Esophagus muscularis mucosa (tissue), 4 donors: Measurements from ENCODE around the gene TRMU. TPM values are rescaled to one million over a fixed set of nuclear protein-coding genes. Genes with fewer than 3 reads are reported as not detected.

Experiments
- DNase-seq: peaks from one replicate; pipeline ENCODE4 v3.0.0-alpha.2; 2017; ENCODE audit errors: extremely low spot score
- H3K27ac ChIP-seq, 4 donors: fragments of 200-600 bp; sonication (generic); replicated peaks in 1 of 4; 1 replicate in 3 of 4; 2 replicates in 1 of 4; pipeline ENCODE4 v1.5.1; 2016 to 2019; ENCODE audit warnings: mild to moderate bottlenecking in 1 of 4
- H3K27me3 ChIP-seq, 4 donors: fragments of 200-600 bp; sonication (generic); one replicate each; pipeline versions ENCODE4 v1.5.1 to v1.6.0; 2016 to 2019
- H3K36me3 ChIP-seq, 4 donors: fragments of 200-600 bp; sonication (generic); one replicate each; pipeline ENCODE4 v1.5.1; 2016 to 2019
- H3K4me1 ChIP-seq, 4 donors: fragments of 200-600 bp; sonication (generic); one replicate each; pipeline ENCODE4 v1.5.1; 2016 to 2019
- H3K4me3 ChIP-seq, 4 donors: fragments of 200-600 bp; sonication (generic); 1 replicate in 2 of 4; 2 replicates in 2 of 4; pipeline ENCODE4 v1.5.1; 2016 to 2019; ENCODE audit warnings: mild to moderate bottlenecking in 4 of 4, moderate library complexity in 1 of 4
- H3K9me3 ChIP-seq, 4 donors: fragments of 200-600 bp; sonication (generic); 1 replicate in 3 of 4; 2 replicates in 1 of 4; pipeline ENCODE4 v1.5.1; 2016 to 2019
- EP300 ChIP-seq: sonication (generic); formaldehyde crosslinking; IDR thresholded peaks from one replicate; pipeline ENCODE4 v1.6.1; 2017; ENCODE audit warnings: antibody characterized with exemption
- POLR2A ChIP-seq: fragments of 450-650 bp; IDR thresholded peaks from one replicate; pipeline ENCODE4 v1.6.1; 2017; ENCODE audit warnings: antibody characterized with exemption, moderate library complexity, mild to moderate bottlenecking, low read depth
- POLR2AphosphoS5 ChIP-seq, 2 donors: sonication (generic); formaldehyde crosslinking; IDR thresholded peaks; one replicate each; pipeline ENCODE4 v1.6.1; 2017; ENCODE audit warnings: antibody characterized with exemption in 2 of 2
- whole genome bisulfite sequencing: methylation state at CpG from one replicate; pipeline ENCODE4 v1.1.5; 2018; 5-methylcytosine and 5-hydroxymethylcytosine counted together
- intact Hi-C: fragments of 100-400 bp; cut with DNase I; formaldehyde crosslinking; loops from one replicate; pipeline ENCODE4 v1.15.1; 2023
- total RNA-seq, 4 donors: library from RNA; depleted of rRNA; stranded (reverse); fragments of >200 nt; gene quantifications; one replicate each; pipeline versions ENCODE4 v1.1.0 to v1.2.1, GENCODE V29; 2016
- TF ChIP-seq, protein P1 (sequence below), 3 experiments: fragments of 200-600 bp in 2 of 3; fragments of 450-650 bp in 1 of 3; sonication (generic) in 2 of 3; IDR thresholded peaks; one replicate each; pipeline ENCODE4 v1.5.1; 2017 to 2019; ENCODE audit warnings: antibody characterized with exemption in 3 of 3, mild to moderate bottlenecking in 2 of 3, moderate library complexity in 1 of 3

TRMU gene
- total RNA-seq, 4 donors from 2014 or later, result 18.1 to 23.6 (median 20.6) TPM

DNA sequence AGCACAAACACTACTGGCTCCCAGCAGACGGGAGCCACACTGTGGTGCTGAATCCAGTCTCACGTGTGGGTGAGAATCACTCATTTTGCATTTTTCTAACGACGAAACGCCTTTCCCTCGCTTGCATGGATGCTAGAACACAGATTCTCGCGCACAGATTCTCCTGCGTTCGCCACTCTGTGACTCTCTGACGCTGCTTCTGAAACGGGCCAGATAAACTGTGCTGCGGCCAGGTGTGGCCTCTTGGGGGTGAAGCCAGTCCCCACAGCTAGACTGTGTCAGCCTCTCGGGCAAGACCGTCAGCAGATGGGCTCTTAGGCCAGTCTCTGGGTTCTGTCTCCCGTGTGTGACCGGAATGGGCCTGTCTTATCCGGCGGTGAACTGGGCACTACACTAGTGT is 44.6 kb downstream of the TRMU start:
- Histone ChIP-seq H3K27me3 (no peaks in the 10 kb centered on the region), H3K27ac (no peak overlapping the region), H3K4me3 (no peak overlapping the region), H3K9me3 (peaks cover 0 to 12% (median 10%) of the 10 kb centered on the region in 4 donors), H3K36me3 (no peaks in the 10 kb centered on the region), H3K4me1 (peaks cover 0 to 6% (median 0%) of the 10 kb centered on the region in 4 donors)
- DNase-seq, result no peak
- 90% methylated on average over 16 of the region's 19 CpGs for WGBS
- intact Hi-C loops, result no loop called here
- no peak for TF ChIP-seq EP300
- no peak for TF ChIP-seq POLR2AphosphoS5 (IDR thresholded peaks at IDR 0.05)
- TF ChIP-seq, protein P1, sequence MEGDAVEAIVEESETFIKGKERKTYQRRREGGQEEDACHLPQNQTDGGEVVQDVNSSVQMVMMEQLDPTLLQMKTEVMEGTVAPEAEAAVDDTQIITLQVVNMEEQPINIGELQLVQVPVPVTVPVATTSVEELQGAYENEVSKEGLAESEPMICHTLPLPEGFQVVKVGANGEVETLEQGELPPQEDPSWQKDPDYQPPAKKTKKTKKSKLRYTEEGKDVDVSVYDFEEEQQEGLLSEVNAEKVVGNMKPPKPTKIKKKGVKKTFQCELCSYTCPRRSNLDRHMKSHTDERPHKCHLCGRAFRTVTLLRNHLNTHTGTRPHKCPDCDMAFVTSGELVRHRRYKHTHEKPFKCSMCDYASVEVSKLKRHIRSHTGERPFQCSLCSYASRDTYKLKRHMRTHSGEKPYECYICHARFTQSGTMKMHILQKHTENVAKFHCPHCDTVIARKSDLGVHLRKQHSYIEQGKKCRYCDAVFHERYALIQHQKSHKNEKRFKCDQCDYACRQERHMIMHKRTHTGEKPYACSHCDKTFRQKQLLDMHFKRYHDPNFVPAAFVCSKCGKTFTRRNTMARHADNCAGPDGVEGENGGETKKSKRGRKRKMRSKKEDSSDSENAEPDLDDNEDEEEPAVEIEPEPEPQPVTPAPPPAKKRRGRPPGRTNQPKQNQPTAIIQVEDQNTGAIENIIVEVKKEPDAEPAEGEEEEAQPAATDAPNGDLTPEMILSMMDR (IDR thresholded peaks at IDR 0.05), result no peak
- no peak for TF ChIP-seq POLR2A

DNA sequence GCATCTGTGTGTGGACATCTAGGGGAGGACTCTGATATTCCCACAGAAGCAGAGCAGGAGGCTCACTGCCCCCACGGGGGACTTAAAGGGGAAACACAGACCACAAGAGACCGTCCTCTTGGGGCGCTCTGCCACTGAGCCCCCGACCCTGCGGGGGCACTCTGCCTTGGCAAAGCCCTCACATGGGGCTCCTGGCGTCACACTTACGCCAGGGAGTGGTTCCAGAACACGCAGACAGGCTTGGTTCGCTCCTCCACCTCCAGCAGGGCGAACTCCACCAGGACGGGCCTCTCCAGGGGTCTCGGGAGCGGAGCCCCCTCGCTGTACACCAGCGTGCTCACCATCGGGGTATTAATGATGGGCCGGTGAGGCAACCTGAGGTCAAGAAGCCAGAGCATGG is 45.1 kb downstream of the TRMU start:
- Histone ChIP-seq H3K36me3 (no peaks in the 10 kb centered on the region), H3K4me3 (no peak overlapping the region), H3K27ac (no peak overlapping the region), H3K27me3 (no peaks in the 10 kb centered on the region), H3K9me3 (peaks cover 0 to 12% (median 9%) of the 10 kb centered on the region in 4 donors), H3K4me1 (peaks cover 0 to 6% (median 0%) of the 10 kb centered on the region in 4 donors)
- 92% methylated on average over 16 of the region's 17 CpGs for whole genome bisulfite sequencing
- intact Hi-C loops, result no loop called here
- no peak for DNase-seq
- TF ChIP-seq POLR2AphosphoS5 (IDR thresholded peaks at IDR 0.05) (no peak), EP300 (no peak), POLR2A (no peak)
- TF ChIP-seq, protein P1 (IDR thresholded peaks at IDR 0.05), result no peak

DNA sequence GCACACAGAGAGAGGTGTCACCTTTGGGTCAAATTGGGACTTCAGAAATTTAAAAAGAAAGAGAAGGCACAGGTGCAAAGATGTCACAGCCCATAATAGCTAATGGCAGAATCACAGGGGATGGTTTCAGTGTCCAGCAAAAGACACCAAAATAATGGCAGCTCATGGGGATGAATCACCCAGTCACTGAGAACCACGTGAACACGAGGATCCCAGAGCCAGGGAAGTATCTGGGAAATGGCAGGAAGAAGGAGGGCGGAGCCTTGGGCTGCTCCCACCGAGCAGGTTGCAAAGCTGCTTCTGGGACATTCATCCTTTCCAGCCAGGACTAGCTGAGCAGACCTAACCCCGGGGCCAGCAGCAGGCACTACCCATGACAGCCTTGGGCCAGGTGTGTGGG is 45.6 kb downstream of the TRMU start:
- no peak for TF ChIP-seq POLR2AphosphoS5 (IDR thresholded peaks at IDR 0.05)
- no peak for TF ChIP-seq EP300
- TF ChIP-seq POLR2A, result no peak
- 51% methylated on average over 5 of the region's 5 CpGs for WGBS
- intact Hi-C loops, result no loop called here
- no peak overlapping the region for H3K27ac ChIP-seq
- no peaks in the 10 kb centered on the region for H3K36me3 ChIP-seq
- H3K9me3 ChIP-seq, result peaks cover 0 to 8% (median 4%) of the 10 kb centered on the region in 4 donors
- no peak for DNase-seq
- H3K4me3 ChIP-seq, result no peak overlapping the region
- peaks cover 0 to 6% (median 0%) of the 10 kb centered on the region in 4 donors for H3K4me1 ChIP-seq
- H3K27me3 ChIP-seq, result no peaks in the 10 kb centered on the region

DNA sequence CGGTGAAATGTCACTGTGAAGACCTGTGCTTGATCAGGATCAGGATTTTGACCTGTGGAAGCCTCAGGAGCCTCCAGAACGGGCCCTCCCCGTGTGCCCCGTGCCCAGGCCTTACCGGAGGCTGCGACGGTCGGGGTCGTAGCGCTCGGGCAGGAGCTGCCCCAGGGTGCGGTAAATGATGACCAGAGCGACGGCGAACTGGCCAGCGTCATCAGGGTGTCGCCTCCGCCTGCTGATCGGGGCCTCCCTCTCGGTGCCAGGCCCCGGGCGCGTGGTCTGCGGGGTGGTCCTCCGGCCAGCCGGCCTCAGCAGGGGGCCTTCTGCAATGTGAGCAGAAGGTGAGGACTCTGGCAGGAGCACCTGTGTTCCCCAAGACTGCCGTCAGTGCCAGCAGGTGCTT is 46.2 kb downstream of the TRMU start:
- H3K4me3 ChIP-seq, result no peak overlapping the region
- 80% methylated on average over 2 of the region's 27 CpGs for WGBS
- H3K9me3 ChIP-seq, result peaks cover 0 to 2% (median 0%) of the 10 kb centered on the region in 4 donors
- H3K36me3 ChIP-seq, result no peaks in the 10 kb centered on the region
- DNase-seq, result no peak
- H3K4me1 ChIP-seq, result peaks cover 0 to 6% (median 0%) of the 10 kb centered on the region in 4 donors
- TF ChIP-seq POLR2AphosphoS5 (IDR thresholded peaks at IDR 0.05) (no peak), POLR2A (no peak), EP300 (no peak)
- no peak overlapping the region for H3K27ac ChIP-seq
- intact Hi-C loops, result no loop called here
- H3K27me3 ChIP-seq, result no peaks in the 10 kb centered on the region

DNA sequence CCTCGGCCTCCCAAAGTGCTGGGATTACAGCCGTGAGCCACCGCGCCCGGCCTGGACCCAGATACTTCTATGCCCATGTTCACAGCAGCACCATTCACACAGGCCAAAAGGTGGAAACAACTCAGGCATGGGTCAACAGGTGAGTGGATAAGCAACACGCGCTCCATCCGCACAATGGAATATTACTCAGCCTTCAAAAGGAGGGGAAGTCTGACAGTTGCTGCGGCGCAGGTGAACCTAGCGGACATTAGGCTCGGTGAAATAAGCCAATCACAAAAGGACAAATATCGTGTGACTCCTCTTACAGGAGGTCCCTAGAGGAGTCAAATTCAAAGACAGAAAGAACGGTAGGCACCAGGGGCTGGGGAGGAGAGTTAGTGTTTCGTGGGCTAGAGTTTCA is 47.0 kb downstream of the TRMU start:
- peaks cover 0 to 4% (median 0%) of the 10 kb centered on the region in 4 donors for H3K4me1 ChIP-seq
- no peaks in the 10 kb centered on the region for H3K27me3 ChIP-seq
- no peak overlapping the region for H3K27ac ChIP-seq
- intact Hi-C loops, result no loop called here
- no peaks in the 10 kb centered on the region for H3K9me3 ChIP-seq
- DNase-seq, result no peak
- H3K36me3 ChIP-seq, result no peaks in the 10 kb centered on the region
- no peak overlapping the region for H3K4me3 ChIP-seq
- no peak for TF ChIP-seq POLR2AphosphoS5 (IDR thresholded peaks at IDR 0.05)
- TF ChIP-seq, protein P1 (IDR thresholded peaks at IDR 0.05), result no peak
- no peak for TF ChIP-seq EP300
- no peak for TF ChIP-seq POLR2A
- WGBS, result 97% methylated on average over 15 of the region's 15 CpGs

DNA sequence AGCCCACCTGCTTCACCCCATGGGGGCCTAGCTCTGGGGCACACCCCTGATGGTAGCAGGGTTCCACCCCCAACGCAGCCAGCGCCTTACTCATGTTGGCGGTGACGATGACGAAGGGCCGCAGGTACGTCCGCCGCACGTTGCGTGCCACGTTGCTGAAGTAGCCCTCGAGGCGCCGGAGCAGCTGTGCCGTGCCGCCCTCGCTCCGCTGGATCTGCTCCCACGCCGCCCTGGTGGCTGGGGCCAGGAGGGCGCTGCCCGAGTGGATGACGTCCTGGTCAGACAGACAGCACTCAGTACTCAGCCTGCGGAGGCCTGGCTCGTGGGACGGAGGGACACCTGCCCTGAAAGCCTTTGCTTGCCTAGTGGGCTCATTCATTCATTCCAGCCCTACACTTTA is 50.8 kb downstream of the TRMU start:
- DNase-seq, result no peak
- intact Hi-C loops, result no loop called here
- H3K4me1 ChIP-seq, result peaks cover 0 to 9% (median 2%) of the 10 kb centered on the region in 4 donors
- 96% methylated on average over 12 of the region's 27 CpGs for WGBS
- no peaks in the 10 kb centered on the region for H3K9me3 ChIP-seq
- no peaks in the 10 kb centered on the region for H3K27me3 ChIP-seq
- H3K4me3 ChIP-seq, result no peak overlapping the region
- TF ChIP-seq POLR2AphosphoS5 (IDR thresholded peaks at IDR 0.05) (no peak), POLR2A (no peak), EP300 (no peak)
- TF ChIP-seq, protein P1 (IDR thresholded peaks at IDR 0.05), result no peak
- no peaks in the 10 kb centered on the region for H3K36me3 ChIP-seq
- H3K27ac ChIP-seq, result no peak overlapping the region
